HEK293 (cell line): Measurements from ENCODE around the gene PCDHGC4.

ENCODE experiments used
- SETDB1 ChIP-seq: IDR thresholded peaks from one replicate; pipeline ENCODE4 v1.6.1; 2017; ENCODE audit warnings: mild to moderate bottlenecking, low read length, moderate library complexity, mixed read lengths; ENCODE audit not compliant: insufficient read length
- ZBTB7A ChIP-seq: fragments of 450-650 bp; formaldehyde crosslinking; IDR thresholded peaks from 2 replicates; pipeline ENCODE4 v1.5.1; 2016; ENCODE audit warnings: low read depth, missing biosample characterization, missing genetic modification characterization
- ZNF184 ChIP-seq: fragments of 450-650 bp; IDR thresholded peaks from 2 replicates; pipeline ENCODE4 v1.5.1; 2018; ENCODE audit warnings: missing biosample characterization, mild to moderate bottlenecking, missing genetic modification characterization
- ZNF658 ChIP-seq: fragments of 450-650 bp; formaldehyde crosslinking; IDR thresholded peaks from 2 replicates; pipeline ENCODE4; 2016; ENCODE audit warnings: missing biosample characterization, missing genetic modification characterization
- ZSCAN23 ChIP-seq: fragments of 450-650 bp; formaldehyde crosslinking; IDR thresholded peaks from 2 replicates; pipeline ENCODE4 v1.5.1; 2016; ENCODE audit warnings: missing biosample characterization, missing genetic modification characterization
- TF ChIP-seq, protein P1 (sequence below): fragments of 450-650 bp; formaldehyde crosslinking; IDR thresholded peaks from 2 replicates; pipeline ENCODE4 v1.5.1; 2016; ENCODE audit warnings: missing biosample characterization, missing genetic modification characterization
- TF ChIP-seq, protein P2 (sequence below): fragments of 450-650 bp; formaldehyde crosslinking; IDR thresholded peaks from 2 replicates; pipeline ENCODE4 v1.5.1; 2016; ENCODE audit warnings: missing biosample characterization, missing genetic modification characterization
- TF ChIP-seq, protein P3 (sequence below): fragments of 450-650 bp; formaldehyde crosslinking; IDR thresholded peaks from 2 replicates; pipeline ENCODE4 v1.5.1; 2017; ENCODE audit warnings: missing biosample characterization, mild to moderate bottlenecking, missing genetic modification characterization, moderate library complexity

DNA sequence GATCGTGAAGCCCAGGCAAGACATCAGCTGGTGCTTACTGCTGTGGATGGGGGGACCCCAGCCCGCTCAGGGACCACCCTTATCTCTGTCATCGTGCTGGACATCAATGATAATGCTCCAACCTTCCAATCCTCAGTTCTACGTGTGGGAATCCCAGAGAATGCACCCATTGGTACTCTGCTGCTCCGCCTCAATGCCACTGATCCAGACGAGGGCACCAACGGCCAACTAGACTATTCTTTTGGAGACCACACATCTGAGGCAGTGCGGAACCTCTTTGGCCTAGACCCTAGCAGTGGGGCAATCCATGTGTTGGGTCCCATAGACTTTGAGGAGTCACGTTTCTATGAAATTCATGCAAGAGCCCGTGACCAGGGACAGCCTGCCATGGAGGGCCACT is 5.0 kb downstream of the PCDHGC4 start:
- TF ChIP-seq, protein P1, sequence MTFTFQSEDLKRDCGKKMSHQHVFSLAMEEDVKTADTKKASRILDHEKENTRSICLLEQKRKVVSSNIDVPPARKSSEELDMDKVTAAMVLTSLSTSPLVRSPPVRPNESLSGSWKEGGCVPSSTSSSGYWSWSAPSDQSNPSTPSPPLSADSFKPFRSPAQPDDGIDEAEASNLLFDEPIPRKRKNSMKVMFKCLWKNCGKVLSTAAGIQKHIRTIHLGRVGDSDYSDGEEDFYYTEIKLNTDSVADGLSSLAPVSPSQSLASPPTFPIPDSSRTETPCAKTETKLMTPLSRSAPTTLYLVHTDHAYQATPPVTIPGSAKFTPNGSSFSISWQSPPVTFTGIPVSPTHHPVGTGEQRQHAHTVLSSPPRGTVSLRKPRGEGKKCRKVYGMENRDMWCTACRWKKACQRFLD = no peak
- TF ChIP-seq ZBTB7A (tag by site-specific recombination) = no peak
- TF ChIP-seq SETDB1 = no peak
- TF ChIP-seq ZSCAN23 (tag by site-specific recombination) = no peak
- TF ChIP-seq, protein P2, sequence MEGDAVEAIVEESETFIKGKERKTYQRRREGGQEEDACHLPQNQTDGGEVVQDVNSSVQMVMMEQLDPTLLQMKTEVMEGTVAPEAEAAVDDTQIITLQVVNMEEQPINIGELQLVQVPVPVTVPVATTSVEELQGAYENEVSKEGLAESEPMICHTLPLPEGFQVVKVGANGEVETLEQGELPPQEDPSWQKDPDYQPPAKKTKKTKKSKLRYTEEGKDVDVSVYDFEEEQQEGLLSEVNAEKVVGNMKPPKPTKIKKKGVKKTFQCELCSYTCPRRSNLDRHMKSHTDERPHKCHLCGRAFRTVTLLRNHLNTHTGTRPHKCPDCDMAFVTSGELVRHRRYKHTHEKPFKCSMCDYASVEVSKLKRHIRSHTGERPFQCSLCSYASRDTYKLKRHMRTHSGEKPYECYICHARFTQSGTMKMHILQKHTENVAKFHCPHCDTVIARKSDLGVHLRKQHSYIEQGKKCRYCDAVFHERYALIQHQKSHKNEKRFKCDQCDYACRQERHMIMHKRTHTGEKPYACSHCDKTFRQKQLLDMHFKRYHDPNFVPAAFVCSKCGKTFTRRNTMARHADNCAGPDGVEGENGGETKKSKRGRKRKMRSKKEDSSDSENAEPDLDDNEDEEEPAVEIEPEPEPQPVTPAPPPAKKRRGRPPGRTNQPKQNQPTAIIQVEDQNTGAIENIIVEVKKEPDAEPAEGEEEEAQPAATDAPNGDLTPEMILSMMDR (tag by site-specific recombination) = no peak
- TF ChIP-seq, protein P3, sequence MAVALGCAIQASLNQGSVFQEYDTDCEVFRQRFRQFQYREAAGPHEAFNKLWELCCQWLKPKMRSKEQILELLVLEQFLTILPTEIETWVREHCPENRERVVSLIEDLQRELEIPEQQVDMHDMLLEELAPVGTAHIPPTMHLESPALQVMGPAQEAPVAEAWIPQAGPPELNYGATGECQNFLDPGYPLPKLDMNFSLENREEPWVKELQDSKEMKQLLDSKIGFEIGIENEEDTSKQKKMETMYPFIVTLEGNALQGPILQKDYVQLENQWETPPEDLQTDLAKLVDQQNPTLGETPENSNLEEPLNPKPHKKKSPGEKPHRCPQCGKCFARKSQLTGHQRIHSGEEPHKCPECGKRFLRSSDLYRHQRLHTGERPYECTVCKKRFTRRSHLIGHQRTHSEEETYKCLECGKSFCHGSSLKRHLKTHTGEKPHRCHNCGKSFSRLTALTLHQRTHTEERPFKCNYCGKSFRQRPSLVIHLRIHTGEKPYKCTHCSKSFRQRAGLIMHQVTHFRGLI = no peak
- no peak for TF ChIP-seq ZNF184 (tag by site-specific recombination)
- TF ChIP-seq ZNF658 = no peak
